DMS 273 treated with DMSO at 0.1 percent for 48 hours (cell line): ENCODE data around the gene GLI1.
A peak's percentile ranks its signal among the peaks of the same experiment; 100 is the strongest.

Source experiments
- DNase-seq: peaks from one replicate; lab custom pipeline; 2025; lab: John Stamatoyannopoulos, UW

GLI1 gene

DNA sequence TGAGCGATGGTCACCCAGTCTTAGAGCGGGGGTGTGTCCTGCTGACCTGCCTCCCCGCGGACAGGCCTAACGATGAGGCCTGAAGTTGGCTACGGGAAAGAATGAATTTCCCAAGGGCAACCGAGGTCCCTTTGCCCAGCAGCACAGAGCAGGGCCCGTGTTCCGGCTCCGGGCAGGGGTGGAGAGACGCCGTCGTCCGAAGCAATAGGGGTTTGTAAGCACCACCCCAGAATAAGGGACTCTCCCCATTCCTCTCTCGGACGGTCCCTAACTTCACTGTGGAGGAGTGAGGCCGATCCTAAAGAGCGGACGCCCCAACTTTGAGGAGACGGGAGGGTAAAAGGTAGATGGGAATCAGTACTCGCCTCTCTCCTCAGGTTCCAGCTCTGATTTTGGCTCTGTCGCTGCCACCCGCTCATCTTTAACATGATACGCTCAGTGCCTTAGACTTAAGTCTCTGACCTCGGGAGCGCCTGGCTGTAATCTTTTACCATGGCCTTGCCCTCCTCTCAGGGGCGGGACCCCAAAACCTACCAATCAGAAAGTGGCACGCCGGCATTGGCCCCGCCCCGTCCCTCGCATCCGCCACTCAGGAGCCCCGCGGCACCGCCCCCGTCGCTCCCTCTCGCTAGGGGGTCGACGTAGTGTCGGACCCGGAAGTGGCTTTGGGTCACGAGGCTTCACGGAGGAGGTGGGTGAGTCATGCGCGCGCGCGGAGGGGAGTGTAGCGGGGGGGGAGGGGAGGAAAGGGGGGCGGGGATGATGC, 60.7 kb downstream of the GLI1 start, which contains the start of gene DDIT3:
Gene DDIT3, minus strand, starts transcription at position 462 of the 766 bp plus-strand sequence. CDS start 3,108 bp downstream, outside the sequence.
- peak; percentile 94 for DNase-seq

- peak; percentile 38 for DNase-seq
Measured at GRCh38 chr12:57521525-57522010, 62.0 kb downstream of the GLI1 start.
